GM18858 (cell line): ENCODE results near the gene LRSAM1.

Source experiments
- ATAC-seq: cut with Tn5 transposase; IDR thresholded peaks from one replicate; pipeline ENCODE4 v1.9.1; 2021; ENCODE audit not compliant: unreplicated experiment

LRSAM1 gene

GRCh38 chr9:127548352-127548881 lies 97.1 kb downstream of the LRSAM1 start:
- no peak for ATAC-seq

GRCh38 chr9:127549218-127549617 lies 97.9 kb downstream of the LRSAM1 start:
- ATAC-seq: no peak

- no peak for ATAC-seq
These were observed 98.4 kb downstream of the LRSAM1 start for GRCh38 chr9:127549751-127550150.

- ATAC-seq: no peak
These were observed 99.0 kb downstream of the LRSAM1 start for GRCh38 chr9:127550282-127550681.

- no peak for ATAC-seq
These were observed 99.4 kb downstream of the LRSAM1 start for GRCh38 chr9:127550751-127551150.
